DMS 273 (cell line): ENCODE results near the gene KANTR.

Experiments used
- DNase-seq: peaks from one replicate; lab custom pipeline; 2025; ENCODE audit not compliant: unreplicated experiment; lab: John Stamatoyannopoulos, UW

The KANTR gene, protein sequence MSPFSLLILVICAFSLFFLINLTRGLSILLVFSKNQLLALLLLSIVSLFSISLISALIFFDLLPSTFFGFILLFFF

DNA sequence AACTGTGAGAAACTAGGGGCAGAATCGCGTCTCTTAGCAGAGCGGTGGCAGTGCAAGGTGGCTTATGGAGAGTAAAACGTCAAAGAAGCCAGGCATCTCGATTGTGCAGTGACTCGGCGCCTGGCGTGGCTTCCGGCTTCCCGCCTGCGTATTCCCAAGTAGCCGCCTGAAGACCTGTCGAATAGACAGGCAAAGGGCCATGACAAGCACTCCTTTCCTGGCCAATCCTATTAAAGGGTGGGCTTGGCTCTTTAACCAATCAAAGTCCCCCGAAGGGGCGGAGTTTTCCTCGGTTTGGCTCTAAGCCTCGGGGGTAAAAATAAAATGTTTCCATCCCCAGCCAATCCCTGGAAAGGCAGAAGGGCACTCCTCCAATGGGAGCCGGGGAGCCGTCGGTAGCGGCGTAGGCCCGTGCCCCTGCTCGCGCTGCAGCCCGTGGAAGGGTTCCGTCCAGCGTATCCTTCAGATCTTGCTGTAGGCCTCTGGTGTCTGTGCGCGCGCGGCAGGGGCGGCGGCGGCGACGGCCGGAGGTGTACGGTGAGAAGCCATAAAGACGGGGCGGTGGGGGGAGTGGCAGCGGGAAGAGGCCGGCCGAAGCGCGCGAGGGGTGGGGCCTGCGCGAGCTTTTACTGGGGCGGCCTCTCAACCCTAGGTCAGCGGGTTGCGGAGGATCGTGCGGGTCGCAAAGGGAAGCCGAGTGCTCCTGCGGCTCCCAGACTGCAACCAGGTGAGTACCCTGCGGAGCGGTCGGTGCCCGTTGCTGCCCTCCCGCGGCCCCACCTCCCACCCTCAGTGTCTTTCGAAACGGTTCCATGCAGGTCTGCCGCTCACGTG, at the start of gene KANTR:
Gene KANTR (plus strand): TSS at position 395 of the 834 bp plus-strand sequence. CDS start 30,131 bp downstream, outside the sequence.
- DNase-seq = peak; percentile 98

DNA sequence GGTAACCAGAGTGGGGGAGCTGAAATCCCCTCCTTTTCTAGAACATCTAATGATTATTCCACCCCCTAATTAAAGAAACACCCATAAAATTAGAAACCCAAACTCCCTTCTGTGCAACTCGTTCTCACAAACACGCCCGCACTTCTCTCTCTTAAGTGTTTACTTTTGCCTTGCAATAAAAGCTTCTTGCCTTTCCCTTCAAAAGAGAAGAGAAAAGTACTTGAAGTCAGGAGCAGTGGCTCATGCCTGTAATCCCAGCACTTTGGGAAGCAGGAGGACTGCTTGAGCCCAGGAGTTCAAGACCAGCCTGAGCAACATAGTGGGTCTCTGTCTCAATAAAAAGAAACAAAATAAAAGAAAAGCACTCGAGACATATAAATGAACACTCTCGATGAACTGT, 48.9 kb upstream of the KANTR start:
- no peak for DNase-seq

- DNase-seq = peak; percentile 67
Observed at GRCh38 chrX:53047228-53047627, 46.7 kb upstream of the KANTR start.

DNA sequence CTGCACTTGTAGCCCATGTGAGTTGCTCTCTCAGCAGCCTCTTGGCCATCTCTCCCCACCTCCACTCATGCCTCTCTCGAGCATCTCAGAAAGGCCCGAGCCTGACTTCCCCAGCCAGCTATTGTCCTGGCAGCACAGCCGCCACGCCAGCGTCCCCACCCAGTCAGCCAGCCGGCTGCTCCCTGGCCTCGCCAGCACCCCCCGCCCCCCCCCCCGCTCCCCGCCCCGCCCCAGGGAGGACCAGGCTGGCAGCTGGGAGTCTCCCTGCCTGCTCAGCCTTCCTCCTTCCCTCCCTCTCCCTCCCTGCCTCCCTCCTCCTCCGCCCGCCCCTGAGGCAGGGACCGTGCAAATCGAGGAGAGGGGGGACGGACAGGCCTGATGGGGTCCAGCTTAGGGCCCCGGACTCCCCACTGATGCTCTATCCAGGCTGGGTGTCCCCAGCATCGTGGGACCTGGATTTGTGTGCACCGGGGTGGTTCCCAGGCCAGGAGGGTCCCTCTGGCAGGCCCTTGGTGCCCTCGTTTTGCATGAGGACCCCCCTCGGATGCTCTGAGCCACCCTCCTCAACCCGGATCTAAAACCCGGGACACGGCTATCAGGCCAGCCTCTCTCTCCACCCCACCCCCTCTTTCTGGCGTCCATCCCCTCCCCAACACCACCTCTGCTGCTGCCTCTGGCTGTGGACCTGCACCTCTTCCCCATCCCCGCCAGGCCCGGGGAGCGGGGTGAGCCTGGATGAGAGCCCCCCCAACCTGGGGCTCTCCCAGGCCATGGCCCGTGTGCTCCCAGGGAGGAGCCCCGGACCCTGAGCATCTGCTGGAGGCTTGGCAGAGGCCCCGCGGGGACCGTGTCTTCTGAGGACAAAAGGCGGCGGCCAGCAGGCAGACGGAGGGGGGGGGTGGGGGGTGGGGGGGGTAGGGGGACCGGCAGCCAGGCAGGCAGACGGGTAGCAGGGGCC, 45.5 kb upstream of the KANTR start, which contains the start of gene GPR173:
Gene GPR173 (plus strand): TSS at position 621 of the 958 bp plus-strand sequence. CDS start 27,833 bp downstream, outside the sequence.
- DNase-seq = peak; percentile 79

DNA sequence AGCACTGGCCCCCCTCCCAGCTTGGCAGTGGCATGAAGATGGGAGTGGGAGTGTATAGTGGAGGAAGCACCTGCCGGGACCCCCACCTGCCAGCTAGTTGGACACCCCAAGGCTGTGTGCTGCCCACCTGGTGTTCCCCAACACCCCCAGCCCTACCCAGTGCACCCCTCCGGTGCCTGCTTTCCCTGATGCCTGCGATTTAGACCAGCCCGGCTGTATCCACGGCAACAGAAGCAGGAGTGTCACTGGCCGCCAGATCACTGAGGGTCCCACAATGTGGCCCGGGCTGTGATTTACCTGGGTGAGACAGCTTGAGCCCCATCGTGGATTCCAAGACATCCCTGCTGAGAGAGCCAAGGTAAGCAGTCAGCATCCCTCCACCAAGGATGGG, 44.8 kb upstream of the KANTR start:
- peak; percentile 36 for DNase-seq

GRCh38 chrX:53050841-53051240, 43.1 kb upstream of the KANTR start:
- DNase-seq = no peak

GRCh38 chrX:53055244-53055849, 38.6 kb upstream of the KANTR start:
- DNase-seq = no peak

- DNase-seq = no peak
Observed at GRCh38 chrX:53056292-53056691, 37.6 kb upstream of the KANTR start.

- no peak for DNase-seq
Observed at GRCh38 chrX:53065104-53065503, 28.8 kb upstream of the KANTR start.

GRCh38 chrX:53071064-53071463, 22.9 kb upstream of the KANTR start:
- no peak for DNase-seq

DNA sequence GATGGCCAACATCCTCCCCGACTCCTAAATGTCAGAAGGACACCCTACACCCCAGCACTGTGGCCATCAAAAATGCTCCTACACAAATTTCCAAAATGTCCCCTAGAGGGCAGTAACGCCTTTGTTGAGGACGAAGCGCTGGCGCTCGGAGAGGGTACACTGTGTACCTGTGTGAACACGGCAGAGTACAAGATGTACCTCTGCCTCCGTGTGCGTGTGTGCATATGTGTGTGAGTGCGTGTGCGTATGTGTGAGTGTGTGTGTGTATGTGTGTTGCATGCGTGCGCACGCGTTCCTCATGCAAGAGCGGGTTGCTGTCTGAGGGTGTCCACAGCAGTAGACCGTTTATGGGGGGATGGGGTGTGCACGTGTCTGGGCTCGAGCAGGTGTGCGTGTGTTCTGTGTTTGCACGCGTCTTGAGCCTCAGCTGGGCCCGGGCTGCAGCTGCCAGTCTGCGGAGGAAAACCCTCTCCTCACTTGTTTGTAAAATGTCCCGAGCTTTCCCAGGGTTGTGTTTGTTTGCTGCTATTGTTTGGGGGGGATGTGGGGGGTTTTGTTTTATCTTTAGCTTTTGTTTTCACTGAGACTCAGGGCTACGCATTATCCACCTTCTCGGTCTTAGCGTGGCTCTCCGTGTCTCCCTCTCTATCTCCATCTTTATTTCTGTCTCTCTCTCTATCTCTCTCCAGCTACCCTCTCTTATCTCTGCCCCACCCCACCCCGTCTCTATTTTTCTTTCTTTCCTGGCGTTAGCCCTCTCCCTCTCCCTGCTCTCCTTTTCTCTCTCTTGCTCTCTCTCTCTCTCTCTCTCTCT, 22.1 kb upstream of the KANTR start:
- DNase-seq = peak; percentile 93

GRCh38 chrX:53072418-53073114, 21.4 kb upstream of the KANTR start:
- DNase-seq = peak; percentile 60

DNA sequence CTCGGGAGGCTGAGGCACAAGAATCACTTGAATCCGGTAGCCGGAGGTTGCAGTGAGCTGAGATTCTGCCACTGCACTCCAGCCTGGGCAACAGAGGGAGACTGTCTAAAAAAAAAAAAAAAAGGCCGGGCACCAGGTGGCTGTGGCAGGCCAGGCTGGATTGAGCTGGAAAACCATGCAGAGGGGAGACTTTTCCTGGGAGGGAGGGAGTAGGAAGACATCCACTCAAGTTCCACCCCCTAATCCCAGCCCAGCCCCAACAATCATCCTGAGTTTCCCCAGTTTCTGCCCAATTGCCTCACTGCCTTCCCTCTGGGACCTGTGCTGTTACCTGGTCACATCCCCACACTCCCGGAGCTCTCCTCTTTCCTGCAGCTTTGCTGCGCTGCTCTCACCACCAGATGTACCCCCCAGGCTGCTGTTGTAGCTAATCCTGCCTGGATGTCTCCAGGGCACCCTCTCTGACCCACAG, 20.8 kb upstream of the KANTR start:
- peak; percentile 79 for DNase-seq

GRCh38 chrX:53075011-53075410, 18.9 kb upstream of the KANTR start:
- DNase-seq = no peak

DNA sequence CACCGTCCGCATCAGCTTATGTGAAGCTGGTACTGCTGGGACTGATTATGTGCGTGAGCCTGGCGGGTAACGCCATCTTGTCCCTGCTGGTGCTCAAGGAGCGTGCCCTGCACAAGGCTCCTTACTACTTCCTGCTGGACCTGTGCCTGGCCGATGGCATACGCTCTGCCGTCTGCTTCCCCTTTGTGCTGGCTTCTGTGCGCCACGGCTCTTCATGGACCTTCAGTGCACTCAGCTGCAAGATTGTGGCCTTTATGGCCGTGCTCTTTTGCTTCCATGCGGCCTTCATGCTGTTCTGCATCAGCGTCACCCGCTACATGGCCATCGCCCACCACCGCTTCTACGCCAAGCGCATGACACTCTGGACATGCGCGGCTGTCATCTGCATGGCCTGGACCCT, 17.3 kb upstream of the KANTR start:
- no peak for DNase-seq

GRCh38 chrX:53077207-53078197, 16.4 kb upstream of the KANTR start:
- no peak for DNase-seq

- no peak for DNase-seq
Observed at GRCh38 chrX:53078943-53079342, 15.0 kb upstream of the KANTR start.
